ENCODE measurements around the gene GPA33. TPM values are rescaled to one million over a fixed set of nuclear protein-coding genes. Genes with fewer than 3 reads are reported as not detected.

GPA33 gene
- total and polyA plus RNA-seq, 12 donors: 0.03 to 0.79 (median 0.21) TPM; not detected in 6

DNA sequence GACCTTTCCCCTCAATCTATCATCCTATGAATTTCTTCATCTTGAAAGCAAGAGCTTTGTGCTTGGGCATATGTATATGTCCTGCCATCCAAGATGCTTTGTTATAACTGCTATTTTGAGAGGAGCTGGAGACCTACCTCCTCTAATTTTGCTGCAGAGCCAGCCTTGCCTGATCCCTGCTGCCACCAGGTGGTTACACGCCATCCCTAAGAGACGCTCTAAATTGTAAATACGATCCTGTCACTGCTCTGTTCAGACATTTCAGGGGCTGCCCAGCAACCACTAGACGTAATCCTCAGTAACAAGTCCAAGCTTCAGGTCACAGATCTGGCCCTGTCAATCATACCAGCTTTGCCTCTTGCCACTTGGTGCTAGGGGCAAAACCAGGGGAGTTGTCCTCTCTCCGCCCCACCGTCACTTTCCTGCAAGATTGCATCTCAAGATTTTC is 32.9 kb downstream of the GPA33 start:
- H3K4me1 ChIP-seq (replicated peaks in 1 of 2): no peaks in the 10 kb centered on the region
- H3K27me3 ChIP-seq: peaks cover 9% of the 10 kb centered on the region
- peak in 3 of 7 donors; percentile 29 to 64 (median 36) for DNase-seq
- H3K4me3 ChIP-seq: no peak overlapping the region
- H3K9me3 ChIP-seq (replicated peaks in 1 of 3): no peaks in the 10 kb centered on the region
- no peak overlapping the region for H3K27ac ChIP-seq
- H3K36me3 ChIP-seq (replicated peaks in 1 of 2): no peaks in the 10 kb centered on the region
- intact Hi-C loops (cut with DNase I): loop anchor here in 1 of 2 donors (5.0 kb wide), 1 partner anchor 145 kb away; no protein-coding TSS in a partner anchor
- TF ChIP-seq, protein P1, sequence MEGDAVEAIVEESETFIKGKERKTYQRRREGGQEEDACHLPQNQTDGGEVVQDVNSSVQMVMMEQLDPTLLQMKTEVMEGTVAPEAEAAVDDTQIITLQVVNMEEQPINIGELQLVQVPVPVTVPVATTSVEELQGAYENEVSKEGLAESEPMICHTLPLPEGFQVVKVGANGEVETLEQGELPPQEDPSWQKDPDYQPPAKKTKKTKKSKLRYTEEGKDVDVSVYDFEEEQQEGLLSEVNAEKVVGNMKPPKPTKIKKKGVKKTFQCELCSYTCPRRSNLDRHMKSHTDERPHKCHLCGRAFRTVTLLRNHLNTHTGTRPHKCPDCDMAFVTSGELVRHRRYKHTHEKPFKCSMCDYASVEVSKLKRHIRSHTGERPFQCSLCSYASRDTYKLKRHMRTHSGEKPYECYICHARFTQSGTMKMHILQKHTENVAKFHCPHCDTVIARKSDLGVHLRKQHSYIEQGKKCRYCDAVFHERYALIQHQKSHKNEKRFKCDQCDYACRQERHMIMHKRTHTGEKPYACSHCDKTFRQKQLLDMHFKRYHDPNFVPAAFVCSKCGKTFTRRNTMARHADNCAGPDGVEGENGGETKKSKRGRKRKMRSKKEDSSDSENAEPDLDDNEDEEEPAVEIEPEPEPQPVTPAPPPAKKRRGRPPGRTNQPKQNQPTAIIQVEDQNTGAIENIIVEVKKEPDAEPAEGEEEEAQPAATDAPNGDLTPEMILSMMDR (IDR thresholded peaks at IDR 0.05): peak in 5 of 6 experiments; percentile 18 to 36 (median 33)
- no peak for TF ChIP-seq POLR2A (IDR thresholded peaks at IDR 0.05)
- 34 to 47% (median 37%) methylated on average over 6 of the region's 6 CpGs for WGBS, 4 donors

DNA sequence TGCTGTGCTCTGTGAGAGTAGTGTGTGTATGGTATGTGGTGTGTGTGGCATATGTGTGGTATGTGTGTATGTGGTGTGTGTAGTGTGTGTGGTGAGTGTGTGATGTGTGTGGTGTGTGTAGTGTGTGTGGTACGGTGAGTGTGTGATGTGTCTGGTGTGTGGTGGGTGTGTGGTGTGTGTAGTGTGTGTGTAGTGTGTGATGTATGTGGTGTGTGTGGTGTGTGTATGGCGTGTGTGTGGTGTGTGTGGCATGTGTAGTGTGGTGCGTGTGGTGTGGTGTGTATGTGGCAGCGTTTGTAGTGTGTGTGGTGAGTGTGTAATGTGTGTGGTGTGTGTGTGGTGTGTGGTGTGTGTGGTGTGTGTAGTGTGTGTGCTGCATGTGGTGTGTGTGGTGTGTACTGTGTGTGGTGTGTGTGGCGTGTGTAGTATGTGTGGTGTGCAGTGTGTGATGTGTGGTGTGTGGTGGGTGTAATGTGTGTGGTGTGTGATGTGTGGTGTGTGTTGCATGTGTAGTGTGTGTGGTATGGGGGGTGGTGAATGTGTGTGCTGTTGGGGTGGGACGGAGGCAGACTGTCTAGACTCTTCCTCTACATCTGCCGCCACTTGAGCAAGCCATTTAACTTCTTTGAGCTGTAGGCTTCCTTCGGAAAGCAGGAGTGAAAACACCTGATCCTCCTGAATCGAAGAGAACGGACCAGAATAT is 33.5 kb downstream of the GPA33 start:
- no peaks in the 10 kb centered on the region for H3K9me3 ChIP-seq (replicated peaks in 1 of 3)
- H3K27ac ChIP-seq: no peak overlapping the region
- H3K27me3 ChIP-seq: peaks cover 9% of the 10 kb centered on the region
- H3K36me3 ChIP-seq (replicated peaks in 1 of 2): no peaks in the 10 kb centered on the region
- DNase-seq: no peak
- no peak overlapping the region for H3K4me3 ChIP-seq
- intact Hi-C loops (cut with DNase I): loop anchor here in 1 of 2 donors (5.0 kb wide), 1 partner anchor 144 kb away; no protein-coding TSS in a partner anchor
- TF ChIP-seq POLR2A (IDR thresholded peaks at IDR 0.05): no peak
- TF ChIP-seq, protein P1 (IDR thresholded peaks at IDR 0.05): no peak
- 48 to 55% (median 54%) methylated on average over 10 of the region's 10 CpGs for WGBS, 4 donors
- no peaks in the 10 kb centered on the region for H3K4me1 ChIP-seq (replicated peaks in 1 of 2)

DNA sequence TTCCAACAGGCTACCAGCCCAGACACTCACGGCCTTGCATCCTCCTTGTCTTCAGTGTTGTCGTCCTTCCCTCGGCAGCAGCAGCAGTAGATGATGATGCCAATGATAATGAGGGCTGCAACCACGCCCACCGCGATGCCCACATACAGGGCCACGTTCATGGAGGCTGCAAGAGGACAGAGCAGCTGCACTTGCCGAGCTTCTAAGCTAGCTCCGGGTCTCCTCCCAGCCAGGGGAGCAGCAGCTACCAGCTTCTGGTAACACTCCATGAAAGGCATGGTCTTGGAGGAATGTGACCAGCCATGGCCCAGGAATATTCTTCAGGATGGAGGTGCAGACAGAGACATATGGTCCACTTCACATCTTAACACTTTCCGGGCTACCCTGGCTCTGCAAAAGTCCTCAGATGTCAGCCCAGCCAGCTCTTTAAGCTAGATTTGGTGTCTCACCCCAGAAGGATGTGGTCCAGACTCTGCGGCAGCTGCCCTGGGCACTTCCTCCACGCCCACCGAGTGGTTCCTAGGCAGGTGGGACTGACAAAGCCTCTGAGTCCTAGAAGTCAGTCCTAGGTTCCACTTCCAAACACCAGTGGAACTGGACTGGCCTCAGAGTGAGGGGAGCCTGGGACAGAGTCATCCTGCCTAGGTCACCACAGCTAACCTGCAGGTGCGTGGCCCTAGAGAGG is 35.1 kb downstream of the GPA33 start:
- H3K9me3 ChIP-seq (replicated peaks in 1 of 3): no peaks in the 10 kb centered on the region
- TF ChIP-seq POLR2A (IDR thresholded peaks at IDR 0.05): no peak
- TF ChIP-seq, protein P1 (IDR thresholded peaks at IDR 0.05): no peak

DNA sequence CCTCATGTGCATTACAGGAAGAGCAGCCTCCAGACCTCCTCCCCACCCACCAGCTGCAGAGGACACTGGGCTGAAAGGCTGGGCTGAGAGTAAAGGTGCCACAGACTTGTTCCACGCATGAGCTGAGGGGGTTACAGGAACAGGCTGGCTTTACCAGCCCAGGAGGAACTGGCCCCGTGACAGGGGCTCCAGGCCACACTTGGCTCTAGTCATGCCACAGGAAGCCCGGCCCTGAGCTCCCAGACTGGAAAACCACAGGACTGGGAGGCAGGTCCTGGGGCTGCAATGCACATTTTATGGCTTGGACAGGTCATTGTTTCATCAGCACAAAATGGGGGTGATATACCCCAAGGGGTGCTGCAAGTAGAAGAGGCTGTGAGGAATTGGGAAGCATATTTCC is 35.6 kb downstream of the GPA33 start:
- intact Hi-C loops (cut with DNase I): no loop called here
- 20 to 83% (median 71%) methylated on average over 1 to 3 of the region's 3 CpGs for WGBS, 4 donors
- no peak overlapping the region for H3K27ac ChIP-seq

More for the DNA sequence above, 35.1 kb downstream of the GPA33 start:
- 69 to 88% (median 77%) methylated on average over 8 to 14 of the region's 14 CpGs for WGBS, 4 donors
- H3K27ac ChIP-seq: no peak overlapping the region
- intact Hi-C loops (cut with DNase I): loop anchor here in 1 of 2 donors (5.0 kb wide), 1 partner anchor 143 kb away; no protein-coding TSS in a partner anchor
- peaks cover 6% of the 10 kb centered on the region for H3K27me3 ChIP-seq
- no peaks in the 10 kb centered on the region for H3K4me1 ChIP-seq (replicated peaks in 1 of 2)
- H3K36me3 ChIP-seq (replicated peaks in 1 of 2): no peaks in the 10 kb centered on the region
- no peak for DNase-seq
- H3K4me3 ChIP-seq: no peak overlapping the region

More for the DNA sequence above, 35.6 kb downstream of the GPA33 start:
- H3K9me3 ChIP-seq (replicated peaks in 1 of 3): no peaks in the 10 kb centered on the region
- DNase-seq: no peak
- no peak for TF ChIP-seq POLR2A (IDR thresholded peaks at IDR 0.05)
- no peaks in the 10 kb centered on the region for H3K36me3 ChIP-seq (replicated peaks in 1 of 2)
- H3K27me3 ChIP-seq: peaks cover under 1% of the 10 kb centered on the region
- H3K4me3 ChIP-seq: no peak overlapping the region
- no peaks in the 10 kb centered on the region for H3K4me1 ChIP-seq (replicated peaks in 1 of 2)
